PC-3 (cell line): ENCODE data around the gene TWIST2. TPM values are rescaled to one million over a fixed set of nuclear protein-coding genes. Genes with fewer than 3 reads are reported as not detected.

Experiments used
- ATAC-seq: fragments of 200-7000 bp; cut with Tn5 transposase; 2 replicates; pipeline ENCODE4 v1.9.1; 2020; ENCODE audit warnings: mild to moderate bottlenecking, moderate library complexity
- BruUV-seq: library from RNA; stranded (reverse); fragments of 400-500 nt; replicated peaks from 2 replicates; lab custom pipeline; 2021; lab: Mats Ljungman, UMichigan
- CTCF ChIA-PET: fragments of 300-600 bp; sonication (Branson Sonifier 250); formaldehyde crosslinking; loops from one replicate; lab custom pipeline; 2022; ENCODE audit warnings: antibody characterized with exemption; lab: Charles Lee
- POLR2A ChIA-PET: fragments of 300-600 bp; sonication (Branson Sonifier 250); formaldehyde crosslinking; loops from one replicate; lab custom pipeline; 2022; ENCODE audit warnings: antibody characterized with exemption; ENCODE audit not compliant: unreplicated experiment; lab: Charles Lee
- DNase-seq: peaks from one replicate; pipeline ENCODE4 v3.0.0-alpha.2; 2015
- H2AFZ ChIP-seq: fragments of 300-600 bp; sonication (generic); 2 replicates; pipeline ENCODE4 v1.6.0; 2016; ENCODE audit warnings: antibody characterized with exemption, low read length
- H3F3A ChIP-seq: fragments of 300-600 bp; sonication (generic); one replicate; pipeline ENCODE4 v1.6.0; 2017; ENCODE audit warnings: antibody characterized with exemption, low read length, control low read depth, mild to moderate bottlenecking; ENCODE audit not compliant: unreplicated experiment
- H3K27ac ChIP-seq: fragments of 300-600 bp; sonication (generic); 2 replicates; pipeline ENCODE4 v1.5.1; 2016; ENCODE audit warnings: mild to moderate bottlenecking, low read length
- H3K27me3 ChIP-seq: fragments of 300-600 bp; sonication (generic); 2 replicates; pipeline ENCODE4 v1.6.1; 2016; ENCODE audit warnings: low read length, mixed read lengths
- H3K36me3 ChIP-seq: fragments of 300-600 bp; sonication (generic); 2 replicates; pipeline ENCODE4 v1.6.1; 2016; ENCODE audit warnings: low read depth, mixed run types, low read length, mixed read lengths
- H3K4me1 ChIP-seq: fragments of 300-600 bp; sonication (generic); 2 replicates; pipeline ENCODE4 v1.5.1; 2016; ENCODE audit warnings: low read length; ENCODE audit not compliant: insufficient read depth
- H3K4me2 ChIP-seq: fragments of 300-600 bp; sonication (generic); 2 replicates; pipeline ENCODE4 v1.6.0; 2016; ENCODE audit warnings: low read length
- H3K4me3 ChIP-seq: fragments of 300-600 bp; sonication (generic); 2 replicates; pipeline ENCODE4 v1.5.1; 2016; ENCODE audit warnings: mild to moderate bottlenecking, low read length, mixed read lengths
- H3K79me2 ChIP-seq: fragments of 300-600 bp; sonication (generic); 2 replicates; pipeline ENCODE4 v1.6.1; 2017; ENCODE audit warnings: low read length, mixed read lengths
- H3K9ac ChIP-seq: fragments of 300-600 bp; sonication (generic); 2 replicates; pipeline ENCODE4 v1.6.0; 2016; ENCODE audit warnings: mild to moderate bottlenecking, low read length
- H3K9me2 ChIP-seq: fragments of 300-600 bp; sonication (generic); replicated peaks from 2 replicates; pipeline ENCODE4 v1.6.1; 2016; ENCODE audit warnings: mixed run types, low read length, mixed read lengths
- H3K9me3 ChIP-seq: fragments of 300-600 bp; sonication (generic); 2 replicates; pipeline ENCODE4 v1.6.1; 2016; ENCODE audit warnings: low read length, mixed read lengths
- H4K20me1 ChIP-seq: fragments of 300-600 bp; sonication (generic); 2 replicates; pipeline ENCODE4 v1.6.1; 2016; ENCODE audit warnings: low read length, mixed read lengths
- EZH2 ChIP-seq: fragments of 300-600 bp; sonication (generic); IDR thresholded peaks from one replicate; pipeline ENCODE4 v1.6.1; 2017; ENCODE audit warnings: antibody characterized with exemption, mild to moderate bottlenecking, low read length; ENCODE audit not compliant: unreplicated experiment
- EZH2phosphoT487 ChIP-seq: fragments of 300-600 bp; sonication (generic); IDR thresholded peaks from 2 replicates; pipeline ENCODE4 v1.6.1; 2018; ENCODE audit warnings: mild to moderate bottlenecking, antibody characterized with exemption, low read length, borderline replicate concordance
- intact Hi-C: fragments of 100-400 bp; cut with micrococcal nuclease; formaldehyde crosslinking; loops from 2 replicates; pipeline ENCODE4 v1.9.0; 2023
- total RNA-seq: library from RNA; depleted of rRNA; stranded (reverse); fragments of >200 nt; gene quantifications from 2 replicates; pipeline ENCODE4 v1.2.3, GENCODE V29; 2014
- TF ChIP-seq, protein P1 (sequence below): fragments of 300-600 bp; sonication (generic); conservative IDR thresholded peaks from 2 replicates; pipeline ENCODE4 v1.5.1; 2017; ENCODE audit warnings: antibody characterized with exemption, low read depth, mild to moderate bottlenecking, low read length

TWIST2 gene
- total RNA-seq, 1 experiment from 2014 or later: 4.4 TPM

GRCh38 chr2:238924796-238925195 lies 76.9 kb downstream of the TWIST2 start:
- Histone ChIP-seq H2AFZ (no peak overlapping the region), H3K27me3 (no peaks in the 10 kb centered on the region), H3F3A (no peaks in the 10 kb centered on the region), H3K4me2 (no peak overlapping the region), H3K4me1 (peaks cover 12% of the 10 kb centered on the region; the same call in 1 of the 2 replicates), H3K79me2 (no peaks in the 10 kb centered on the region), H4K20me1 (no peaks in the 10 kb centered on the region), H3K36me3 (no peaks in the 10 kb centered on the region), H3K27ac (no peak overlapping the region), H3K4me3 (no peak overlapping the region), H3K9me2 (no peaks in the 10 kb centered on the region), H3K9ac (no peak overlapping the region), H3K9me3 (no peaks in the 10 kb centered on the region)
- ChIA-PET CTCF (no interaction called here), POLR2A (no interaction called here)
- intact Hi-C loops: no loop called here
- no TSS peak for BruUV-seq
- DNase-seq: no peak
- no peak for TF ChIP-seq EZH2phosphoT487
- TF ChIP-seq, protein P1, sequence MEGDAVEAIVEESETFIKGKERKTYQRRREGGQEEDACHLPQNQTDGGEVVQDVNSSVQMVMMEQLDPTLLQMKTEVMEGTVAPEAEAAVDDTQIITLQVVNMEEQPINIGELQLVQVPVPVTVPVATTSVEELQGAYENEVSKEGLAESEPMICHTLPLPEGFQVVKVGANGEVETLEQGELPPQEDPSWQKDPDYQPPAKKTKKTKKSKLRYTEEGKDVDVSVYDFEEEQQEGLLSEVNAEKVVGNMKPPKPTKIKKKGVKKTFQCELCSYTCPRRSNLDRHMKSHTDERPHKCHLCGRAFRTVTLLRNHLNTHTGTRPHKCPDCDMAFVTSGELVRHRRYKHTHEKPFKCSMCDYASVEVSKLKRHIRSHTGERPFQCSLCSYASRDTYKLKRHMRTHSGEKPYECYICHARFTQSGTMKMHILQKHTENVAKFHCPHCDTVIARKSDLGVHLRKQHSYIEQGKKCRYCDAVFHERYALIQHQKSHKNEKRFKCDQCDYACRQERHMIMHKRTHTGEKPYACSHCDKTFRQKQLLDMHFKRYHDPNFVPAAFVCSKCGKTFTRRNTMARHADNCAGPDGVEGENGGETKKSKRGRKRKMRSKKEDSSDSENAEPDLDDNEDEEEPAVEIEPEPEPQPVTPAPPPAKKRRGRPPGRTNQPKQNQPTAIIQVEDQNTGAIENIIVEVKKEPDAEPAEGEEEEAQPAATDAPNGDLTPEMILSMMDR: no peak
- TF ChIP-seq EZH2: no peak
- no peak for ATAC-seq

GRCh38 chr2:238925281-238925680 lies 77.4 kb downstream of the TWIST2 start:
- H3K9ac ChIP-seq: no peak overlapping the region
- H3K27ac ChIP-seq: no peak overlapping the region
- ATAC-seq: no peak
- no peak overlapping the region for H3K4me2 ChIP-seq
- no peaks in the 10 kb centered on the region for H3K79me2 ChIP-seq
- no peak overlapping the region for H2AFZ ChIP-seq
- no peaks in the 10 kb centered on the region for H3K36me3 ChIP-seq
- H3K4me3 ChIP-seq: no peak overlapping the region
- no peaks in the 10 kb centered on the region for H3K9me2 ChIP-seq
- no peaks in the 10 kb centered on the region for H3K9me3 ChIP-seq
- intact Hi-C loops: no loop called here
- POLR2A ChIA-PET: no interaction called here
- no peaks in the 10 kb centered on the region for H3K27me3 ChIP-seq
- DNase-seq: no peak
- no TSS peak for BruUV-seq
- no peaks in the 10 kb centered on the region for H3F3A ChIP-seq
- peaks cover 14% of the 10 kb centered on the region; the same call in 1 of the 2 replicates for H3K4me1 ChIP-seq
- TF ChIP-seq EZH2phosphoT487 (no peak), EZH2 (no peak)
- TF ChIP-seq, protein P1: no peak
- CTCF ChIA-PET: no interaction called here
- H4K20me1 ChIP-seq: no peaks in the 10 kb centered on the region

GRCh38 chr2:238925816-238926521 lies 78.1 kb downstream of the TWIST2 start:
- CTCF ChIA-PET: no interaction called here
- Histone ChIP-seq H3K4me3 (no peak overlapping the region), H3F3A (no peaks in the 10 kb centered on the region), H3K27ac (no peak overlapping the region), H3K79me2 (no peaks in the 10 kb centered on the region), H3K27me3 (no peaks in the 10 kb centered on the region), H3K36me3 (no peaks in the 10 kb centered on the region), H3K9ac (no peak overlapping the region), H3K9me2 (no peaks in the 10 kb centered on the region), H3K4me2 (no peak overlapping the region), H2AFZ (no peak overlapping the region), H4K20me1 (no peaks in the 10 kb centered on the region), H3K4me1 (peaks cover 9% of the 10 kb centered on the region; the same call in 1 of the 2 replicates), H3K9me3 (no peaks in the 10 kb centered on the region)
- TF ChIP-seq EZH2 (no peak), EZH2phosphoT487 (no peak)
- TF ChIP-seq, protein P1: no peak
- BruUV-seq: no TSS peak
- POLR2A ChIA-PET: no interaction called here
- ATAC-seq: no peak
- no peak for DNase-seq
- intact Hi-C loops: no loop called here
